HG03558 (cell line): ENCODE data around the gene GRIN3A.
"Not testable (repeated sequence)": the region's sequence is repeated elsewhere in the genome, so short reads cannot be mapped to it uniquely, and the experiment has no call there.

Experiments used
- ATAC-seq: cut with Tn5 transposase; IDR thresholded peaks from one replicate; pipeline ENCODE4 v1.9.1; 2021; ENCODE audit warnings: moderate number of reproducible peaks; ENCODE audit not compliant: unreplicated experiment; ENCODE audit errors: extremely low read depth

GRIN3A gene

GRCh38 chr9:101587332-101588043 lies 151.0 kb downstream of the GRIN3A start:
- ATAC-seq, result no peak

GRCh38 chr9:101586651-101587050 lies 151.8 kb downstream of the GRIN3A start:
- no peak for ATAC-seq

- ATAC-seq, result no peak
Measured at GRCh38 chr9:101585740-101586139, 152.7 kb downstream of the GRIN3A start.

- no peak for ATAC-seq
Measured at GRCh38 chr9:101582553-101582952, 155.9 kb downstream of the GRIN3A start.

GRCh38 chr9:101579711-101580545 lies 158.5 kb downstream of the GRIN3A start:
- ATAC-seq, result no peak

GRCh38 chr9:101578378-101578777 lies 160.1 kb downstream of the GRIN3A start:
- ATAC-seq, result no peak

GRCh38 chr9:101574731-101575333 lies 163.6 kb downstream of the GRIN3A start:
- ATAC-seq, result no peak

GRCh38 chr9:101572316-101572715 lies 166.1 kb downstream of the GRIN3A start:
- no peak for ATAC-seq

- ATAC-seq, result no peak
Measured at GRCh38 chr9:101571114-101571513, 167.3 kb downstream of the GRIN3A start.

GRCh38 chr9:101569741-101570501 lies 168.5 kb downstream of the GRIN3A start:
- ATAC-seq, result no peak

- no peak for ATAC-seq
Measured at GRCh38 chr9:101567725-101568350, 170.6 kb downstream of the GRIN3A start.

GRCh38 chr9:101566904-101567724 lies 171.3 kb downstream of the GRIN3A start:
- ATAC-seq, result no peak

GRCh38 chr9:101564252-101564651 lies 174.2 kb downstream of the GRIN3A start:
- no peak for ATAC-seq

- no peak for ATAC-seq
Measured at GRCh38 chr9:101562966-101563365, 175.5 kb downstream of the GRIN3A start.

GRCh38 chr9:101561740-101562139 lies 176.7 kb downstream of the GRIN3A start:
- ATAC-seq, result no peak

- ATAC-seq, result not testable (repeated sequence)
Measured at GRCh38 chr9:101549472-101550098, 188.9 kb downstream of the GRIN3A start.

- ATAC-seq, result no peak
Measured at GRCh38 chr9:101543098-101543735, 195.2 kb downstream of the GRIN3A start.

GRCh38 chr9:101540069-101540468 lies 198.4 kb downstream of the GRIN3A start:
- ATAC-seq, result no peak
